ENCODE results near the gene SYCN. TPM values are rescaled to one million over a fixed set of nuclear protein-coding genes. Genes with fewer than 3 reads are reported as not detected.

Gene SYCN
- total RNA-seq, 1 experiment from 2014 or later = not detected

- Histone ChIP-seq H3K27ac (ENCODE audit: low read depth, low read length) (no peak overlapping the region), H3K4me1 (ENCODE audit: control insufficient read depth in 1 of 2, insufficient read depth in 2 of 2, low read length in 2 of 2) (peaks cover 0 to 6% of the 10 kb centered on the region in 2 experiments; a peak in 1 of 4 replicates), H3K4me2 (ENCODE audit: low read length) (no peak overlapping the region), H3K27me3 (ENCODE audit: insufficient read depth, low read length) (no peaks in the 10 kb centered on the region), H2AFZ (ENCODE audit: low read depth, low read length, poor library complexity, severe bottlenecking) (no peak overlapping the region), H3K9ac (ENCODE audit: low read length) (no peak overlapping the region), H3K36me3 (ENCODE audit: control insufficient read depth in 1 of 2, insufficient read depth in 2 of 2, low read length in 2 of 2) (no peaks in the 10 kb centered on the region), H3K9me2 (ENCODE audit: insufficient read depth) (no peaks in the 10 kb centered on the region), H3K79me2 (ENCODE audit: insufficient read depth, low read length) (no peaks in the 10 kb centered on the region), H3K4me3 (replicated peaks in 1 of 2; ENCODE audit: low read depth in 1 of 2, low read length in 2 of 2) (no peak overlapping the region), H3K9me3 (ENCODE audit: control insufficient read depth in 1 of 2, insufficient read depth in 1 of 2, low read depth in 1 of 2, low read length in 2 of 2) (no peaks in the 10 kb centered on the region), H4K20me1 (ENCODE audit: insufficient read depth) (no peaks in the 10 kb centered on the region)
- POLR2A ChIA-PET = no interaction called here
- no peak for DNase-seq (ENCODE audit: low read depth, low spot score)
- no TSS peak for BruUV-seq (replicated peaks)
- TF ChIP-seq, protein P1, sequence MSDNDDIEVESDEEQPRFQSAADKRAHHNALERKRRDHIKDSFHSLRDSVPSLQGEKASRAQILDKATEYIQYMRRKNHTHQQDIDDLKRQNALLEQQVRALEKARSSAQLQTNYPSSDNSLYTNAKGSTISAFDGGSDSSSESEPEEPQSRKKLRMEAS (IDR thresholded peaks at IDR 0.05) = no peak
- no peak for TF ChIP-seq YY1 (IDR thresholded peaks at IDR 0.05; ENCODE audit: extremely low read depth, insufficient replicate concordance, low read depth, low read length)
- TF ChIP-seq ZNF274 (IDR thresholded peaks at IDR 0.05; ENCODE audit: low read depth, low read length) = no peak
- no peak for TF ChIP-seq EZH2 (IDR thresholded peaks at IDR 0.05)
- TF ChIP-seq FOSL1 (IDR thresholded peaks at IDR 0.05; ENCODE audit: low read depth) = no peak
- no peak for TF ChIP-seq TCF7L2 (IDR thresholded peaks at IDR 0.05; ENCODE audit: borderline replicate concordance, extremely low read depth, insufficient read depth, insufficient read length)
- no peak for TF ChIP-seq SP1 (IDR thresholded peaks at IDR 0.05; ENCODE audit: low read depth)
- no peak for TF ChIP-seq ATF3 (IDR thresholded peaks at IDR 0.05)
- TF ChIP-seq, protein P2, sequence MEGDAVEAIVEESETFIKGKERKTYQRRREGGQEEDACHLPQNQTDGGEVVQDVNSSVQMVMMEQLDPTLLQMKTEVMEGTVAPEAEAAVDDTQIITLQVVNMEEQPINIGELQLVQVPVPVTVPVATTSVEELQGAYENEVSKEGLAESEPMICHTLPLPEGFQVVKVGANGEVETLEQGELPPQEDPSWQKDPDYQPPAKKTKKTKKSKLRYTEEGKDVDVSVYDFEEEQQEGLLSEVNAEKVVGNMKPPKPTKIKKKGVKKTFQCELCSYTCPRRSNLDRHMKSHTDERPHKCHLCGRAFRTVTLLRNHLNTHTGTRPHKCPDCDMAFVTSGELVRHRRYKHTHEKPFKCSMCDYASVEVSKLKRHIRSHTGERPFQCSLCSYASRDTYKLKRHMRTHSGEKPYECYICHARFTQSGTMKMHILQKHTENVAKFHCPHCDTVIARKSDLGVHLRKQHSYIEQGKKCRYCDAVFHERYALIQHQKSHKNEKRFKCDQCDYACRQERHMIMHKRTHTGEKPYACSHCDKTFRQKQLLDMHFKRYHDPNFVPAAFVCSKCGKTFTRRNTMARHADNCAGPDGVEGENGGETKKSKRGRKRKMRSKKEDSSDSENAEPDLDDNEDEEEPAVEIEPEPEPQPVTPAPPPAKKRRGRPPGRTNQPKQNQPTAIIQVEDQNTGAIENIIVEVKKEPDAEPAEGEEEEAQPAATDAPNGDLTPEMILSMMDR (IDR thresholded peaks at IDR 0.05 in 2 of 3, conservative IDR thresholded peaks at IDR 0.05 in 1 of 3; ENCODE audit: borderline replicate concordance in 1 of 3, insufficient read depth in 1 of 3, low read depth in 2 of 3, low read length in 2 of 3) = no peak
- TF ChIP-seq JUND (IDR thresholded peaks at IDR 0.05) = no peak
- no peak for TF ChIP-seq CEBPB (IDR thresholded peaks at IDR 0.05; ENCODE audit: low read depth)
- no peak for TF ChIP-seq ELF1 (IDR thresholded peaks at IDR 0.05; ENCODE audit: borderline replicate concordance, low read depth)
- no peak for TF ChIP-seq SIN3A (IDR thresholded peaks at IDR 0.05; ENCODE audit: low read depth)
- no peak for TF ChIP-seq EZH2phosphoT487 (IDR thresholded peaks at IDR 0.05; ENCODE audit: borderline replicate concordance)
- TF ChIP-seq POLR2AphosphoS5 (IDR thresholded peaks at IDR 0.05; ENCODE audit: low read depth, low read length) = no peak
- no peak for TF ChIP-seq EGR1 (IDR thresholded peaks at IDR 0.05; ENCODE audit: low read depth)
- RAD21 ChIA-PET (ENCODE audit: low non-redundant PET in 1 of 2, low total read pairs in 2 of 2, uncharacterized antibody in 2 of 2, unreplicated experiment in 2 of 2) = no interaction called here
- ATAC-seq = no peak
- intact Hi-C loops (cut with micrococcal nuclease) = no loop called here
- CTCF ChIA-PET = no interaction called here
These were observed 48.4 kb upstream of the SYCN start for GRCh38 chr19:39252458-39252857.

Data from HCT116 (cell line).